PC-9 (cell line): ENCODE data around the gene TAF4. TPM values are rescaled to one million over a fixed set of nuclear protein-coding genes. Genes with fewer than 3 reads are reported as not detected.

ENCODE experiments used
- BruUV-seq: library from RNA; stranded (reverse); fragments of 400-500 nt; replicated peaks from 2 replicates; lab custom pipeline; 2021; lab: Mats Ljungman, UMichigan
- CTCF ChIA-PET: fragments of 300-600 bp; sonication (Branson Sonifier 250); formaldehyde crosslinking; loops from one replicate; lab custom pipeline; 2022; ENCODE audit warnings: antibody characterized with exemption; lab: Charles Lee
- POLR2A ChIA-PET: fragments of 300-600 bp; sonication (Branson Sonifier 250); formaldehyde crosslinking; loops from one replicate; lab custom pipeline; 2022; ENCODE audit warnings: antibody characterized with exemption; ENCODE audit not compliant: unreplicated experiment; lab: Charles Lee
- DNase-seq, 2 experiments: peaks; one replicate each; pipeline versions ENCODE4 v3.0.0 to v3.0.0-alpha.2; 2015 to 2022; ENCODE audit warnings: mixed read lengths in 1 of 2
- H2AFZ ChIP-seq: fragments of 200-600 bp; sonication (generic); 2 replicates; pipeline ENCODE4 v1.8.1; 2017; ENCODE audit warnings: antibody characterized with exemption
- H3F3A ChIP-seq: fragments of 200-600 bp; sonication (generic); 2 replicates; pipeline ENCODE4 v1.8.1; 2017; ENCODE audit warnings: antibody characterized with exemption, mild to moderate bottlenecking, low read depth; ENCODE audit not compliant: insufficient read depth
- H3K27ac ChIP-seq: fragments of 200-600 bp; sonication (generic); 2 replicates; pipeline ENCODE4 v1.6.1; 2016; ENCODE audit warnings: mixed run types
- H3K27me3 ChIP-seq: fragments of 200-600 bp; sonication (generic); 2 replicates; pipeline ENCODE4 v1.6.1; 2016; ENCODE audit warnings: low read depth, mixed run types; ENCODE audit not compliant: insufficient read depth
- H3K36me3 ChIP-seq: fragments of 200-600 bp; sonication (generic); 2 replicates; pipeline ENCODE4 v1.6.1; 2016; ENCODE audit warnings: low read depth, mixed run types
- H3K4me1 ChIP-seq: fragments of 200-600 bp; sonication (generic); replicated peaks from 2 replicates; pipeline ENCODE4 v1.6.1; 2016; ENCODE audit warnings: mixed run types; ENCODE audit not compliant: insufficient read depth
- H3K4me2 ChIP-seq: fragments of 200-600 bp; sonication (generic); 2 replicates; pipeline ENCODE4 v1.6.1; 2017; ENCODE audit warnings: mixed run types
- H3K4me3 ChIP-seq: fragments of 200-600 bp; sonication (generic); 2 replicates; pipeline ENCODE4 v1.6.1; 2016; ENCODE audit warnings: mixed run types
- H3K79me2 ChIP-seq: fragments of 200-600 bp; sonication (generic); 2 replicates; pipeline ENCODE4 v1.6.1; 2017; ENCODE audit warnings: low read depth, mixed run types
- H3K9me2 ChIP-seq: fragments of 200-600 bp; sonication (generic); 2 replicates; pipeline ENCODE4 v1.8.1; 2017; ENCODE audit warnings: mild to moderate bottlenecking; ENCODE audit not compliant: insufficient read depth
- H3K9me3 ChIP-seq: fragments of 200-600 bp; sonication (generic); 2 replicates; pipeline ENCODE4 v1.8.1; 2016; ENCODE audit warnings: low read depth; ENCODE audit not compliant: insufficient read depth
- H4K20me1 ChIP-seq: fragments of 200-600 bp; sonication (generic); 2 replicates; pipeline ENCODE4 v1.8.1; 2017; ENCODE audit not compliant: insufficient read depth
- EZH2 ChIP-seq: fragments of 200-600 bp; sonication (generic); IDR thresholded peaks from 2 replicates; pipeline ENCODE4 v1.8.0; 2017; ENCODE audit warnings: antibody characterized with exemption, low read depth
- intact Hi-C: fragments of 100-400 bp; cut with micrococcal nuclease; formaldehyde crosslinking; loops from one replicate; pipeline ENCODE4 v1.10.0; 2022; ENCODE audit not compliant: unreplicated experiment
- total RNA-seq: library from RNA; stranded (reverse); gene quantifications from 2 replicates; pipeline ENCODE4 v1.2.3, GENCODE V29; 2021
- TF ChIP-seq, protein P1 (sequence below): fragments of 200-600 bp; sonication (generic); conservative IDR thresholded peaks from 2 replicates; pipeline ENCODE4 v1.6.1; 2017; ENCODE audit warnings: mixed run types, antibody characterized with exemption, mild to moderate bottlenecking, moderate library complexity

The TAF4 gene
- total RNA-seq, 1 experiment from 2014 or later = 32.5 TPM

DNA sequence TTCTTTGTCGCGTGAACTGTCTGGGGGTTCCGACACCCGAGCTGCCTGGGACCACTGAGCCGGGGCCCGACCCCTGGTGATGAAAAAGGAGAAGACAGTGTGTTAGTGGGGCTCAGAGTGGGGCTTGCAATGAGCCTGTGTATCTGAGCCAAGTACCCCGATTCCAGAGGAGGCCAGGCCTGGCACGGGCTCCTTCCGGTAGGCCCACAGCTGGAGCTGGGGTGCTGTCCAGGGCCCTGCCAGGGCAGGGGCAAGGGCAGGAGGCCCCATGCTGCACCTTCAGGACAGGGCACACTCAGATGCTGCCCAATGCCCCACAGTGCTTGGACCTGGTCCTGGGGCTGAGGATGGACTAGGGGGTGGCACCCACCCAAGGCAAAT, 89.4 kb downstream of the TAF4 start:
- H3K4me3 ChIP-seq = no peak overlapping the region
- H3K9me3 ChIP-seq = no peaks in the 10 kb centered on the region
- no peaks in the 10 kb centered on the region for H3F3A ChIP-seq
- POLR2A ChIA-PET = no interaction called here
- no TSS peak for BruUV-seq
- no peak overlapping the region for H3K4me2 ChIP-seq
- H4K20me1 ChIP-seq = peaks cover 9% of the 10 kb centered on the region; the same call in 1 of the 2 replicates
- H3K79me2 ChIP-seq = no peaks in the 10 kb centered on the region
- H2AFZ ChIP-seq = no peak overlapping the region
- no peaks in the 10 kb centered on the region for H3K9me2 ChIP-seq
- no peak for DNase-seq
- H3K36me3 ChIP-seq = no peaks in the 10 kb centered on the region
- TF ChIP-seq, protein P1, sequence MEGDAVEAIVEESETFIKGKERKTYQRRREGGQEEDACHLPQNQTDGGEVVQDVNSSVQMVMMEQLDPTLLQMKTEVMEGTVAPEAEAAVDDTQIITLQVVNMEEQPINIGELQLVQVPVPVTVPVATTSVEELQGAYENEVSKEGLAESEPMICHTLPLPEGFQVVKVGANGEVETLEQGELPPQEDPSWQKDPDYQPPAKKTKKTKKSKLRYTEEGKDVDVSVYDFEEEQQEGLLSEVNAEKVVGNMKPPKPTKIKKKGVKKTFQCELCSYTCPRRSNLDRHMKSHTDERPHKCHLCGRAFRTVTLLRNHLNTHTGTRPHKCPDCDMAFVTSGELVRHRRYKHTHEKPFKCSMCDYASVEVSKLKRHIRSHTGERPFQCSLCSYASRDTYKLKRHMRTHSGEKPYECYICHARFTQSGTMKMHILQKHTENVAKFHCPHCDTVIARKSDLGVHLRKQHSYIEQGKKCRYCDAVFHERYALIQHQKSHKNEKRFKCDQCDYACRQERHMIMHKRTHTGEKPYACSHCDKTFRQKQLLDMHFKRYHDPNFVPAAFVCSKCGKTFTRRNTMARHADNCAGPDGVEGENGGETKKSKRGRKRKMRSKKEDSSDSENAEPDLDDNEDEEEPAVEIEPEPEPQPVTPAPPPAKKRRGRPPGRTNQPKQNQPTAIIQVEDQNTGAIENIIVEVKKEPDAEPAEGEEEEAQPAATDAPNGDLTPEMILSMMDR = no peak
- TF ChIP-seq EZH2 = no peak
- intact Hi-C loops = no loop called here
- CTCF ChIA-PET = no interaction called here
- no peaks in the 10 kb centered on the region for H3K4me1 ChIP-seq
- no peaks in the 10 kb centered on the region for H3K27me3 ChIP-seq
- H3K27ac ChIP-seq = no peak overlapping the region

DNA sequence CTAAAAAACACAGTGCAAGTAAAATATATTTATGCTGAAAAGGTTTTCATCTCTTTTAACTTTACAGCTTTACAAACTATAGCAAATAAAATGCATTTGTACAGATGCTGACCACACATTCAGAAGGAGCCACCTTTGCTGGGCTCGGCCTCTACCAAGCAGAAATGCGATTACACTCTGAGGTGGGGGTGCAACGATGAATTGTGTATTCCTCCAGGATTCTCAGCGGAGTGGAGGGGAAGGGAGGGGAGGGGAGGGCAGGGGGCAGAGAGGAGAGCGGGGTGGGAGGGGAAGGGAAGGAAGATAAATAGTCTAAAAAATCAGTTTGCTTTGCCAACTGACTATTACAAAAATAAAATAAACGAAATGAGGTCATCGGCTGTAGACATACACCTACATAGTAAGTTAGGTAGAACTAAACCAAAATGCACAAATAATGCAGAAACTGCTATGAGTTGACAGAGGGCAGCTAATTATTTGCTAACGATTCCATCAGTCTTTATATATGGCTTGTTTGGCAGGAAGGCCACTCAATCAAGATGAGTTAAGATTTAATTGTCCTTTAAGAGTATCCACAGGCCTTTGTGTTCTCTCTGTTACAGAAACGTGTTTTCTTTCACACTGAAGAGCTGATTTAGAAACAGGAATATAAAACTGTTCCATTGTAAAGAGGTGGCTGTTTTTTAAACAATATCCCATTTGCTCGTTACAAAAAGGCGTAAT, 90.1 kb downstream of the TAF4 start:
- ChIA-PET POLR2A (no interaction called here), CTCF (no interaction called here)
- Histone ChIP-seq H3K79me2 (no peaks in the 10 kb centered on the region), H3K36me3 (no peaks in the 10 kb centered on the region), H3K27ac (no peak overlapping the region), H3K9me3 (no peaks in the 10 kb centered on the region), H3K9me2 (no peaks in the 10 kb centered on the region), H3K4me3 (no peak overlapping the region), H3K27me3 (no peaks in the 10 kb centered on the region), H3F3A (no peaks in the 10 kb centered on the region), H3K4me1 (no peaks in the 10 kb centered on the region), H3K4me2 (no peak overlapping the region), H2AFZ (no peak overlapping the region), H4K20me1 (peaks cover 4% of the 10 kb centered on the region; the same call in 1 of the 2 replicates)
- TF ChIP-seq EZH2 = no peak
- TF ChIP-seq, protein P1 = no peak
- intact Hi-C loops = no loop called here
- DNase-seq = no peak
- no TSS peak for BruUV-seq

DNA sequence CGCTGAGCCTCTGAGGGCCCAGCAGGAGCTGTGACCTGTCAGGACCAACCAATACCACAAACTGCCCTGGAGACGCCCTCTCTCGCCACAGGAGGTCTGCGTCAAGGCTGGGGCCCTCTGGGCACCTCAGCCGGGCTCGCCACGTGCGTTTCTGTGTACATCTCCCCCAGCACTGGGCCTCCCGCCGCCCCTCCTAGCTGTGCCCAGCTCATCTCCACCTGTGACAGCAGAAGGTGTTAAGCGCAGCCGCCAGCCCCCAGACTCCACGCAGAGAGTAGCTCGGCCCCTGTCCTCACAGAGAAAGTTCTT, 91.4 kb downstream of the TAF4 start:
- no peak overlapping the region for H3K27ac ChIP-seq
- intact Hi-C loops = no loop called here
- no peak for TF ChIP-seq EZH2
- TF ChIP-seq, protein P1 = no peak
- H4K20me1 ChIP-seq = no peaks in the 10 kb centered on the region; the same call in 1 of the 2 replicates
- no peaks in the 10 kb centered on the region for H3K27me3 ChIP-seq
- no peak overlapping the region for H2AFZ ChIP-seq
- H3K4me3 ChIP-seq = no peak overlapping the region
- no peak overlapping the region for H3K4me2 ChIP-seq
- no peaks in the 10 kb centered on the region for H3F3A ChIP-seq
- H3K79me2 ChIP-seq = no peaks in the 10 kb centered on the region
- BruUV-seq = no TSS peak
- POLR2A ChIA-PET = no interaction called here
- DNase-seq = no peak
- H3K9me3 ChIP-seq = no peaks in the 10 kb centered on the region
- H3K36me3 ChIP-seq = no peaks in the 10 kb centered on the region
- H3K4me1 ChIP-seq = no peaks in the 10 kb centered on the region
- CTCF ChIA-PET = no interaction called here
- no peaks in the 10 kb centered on the region for H3K9me2 ChIP-seq
